Cardiac septum (tissue), 1 donor: ENCODE data around the gene COL16A1. TPM values are rescaled to one million over a fixed set of nuclear protein-coding genes. Genes with fewer than 3 reads are reported as not detected.

ENCODE experiments used
- DNase-seq: peaks from one replicate; pipeline ENCODE4 v3.0.0-alpha.2; 2020; ENCODE audit warnings: low spot score
- intact Hi-C: fragments of 100-400 bp; cut with DNase I; formaldehyde crosslinking; loops from one replicate; pipeline ENCODE4 v1.14.0; 2022
- total RNA-seq: library from RNA; stranded (reverse); fragmentation: NEBNext Ultra II Directional; extraction: Animal tissue kit (Norgen Biotek cat#: 25700); gene quantifications from one replicate; pipeline ENCODE4 v1.2.1, GENCODE V29; 2021
- donor health status: DM: no; HTN: no; CAD: no.

COL16A1 gene
- total RNA-seq, 1 donor from 2014 or later, result 45.9 TPM

DNA sequence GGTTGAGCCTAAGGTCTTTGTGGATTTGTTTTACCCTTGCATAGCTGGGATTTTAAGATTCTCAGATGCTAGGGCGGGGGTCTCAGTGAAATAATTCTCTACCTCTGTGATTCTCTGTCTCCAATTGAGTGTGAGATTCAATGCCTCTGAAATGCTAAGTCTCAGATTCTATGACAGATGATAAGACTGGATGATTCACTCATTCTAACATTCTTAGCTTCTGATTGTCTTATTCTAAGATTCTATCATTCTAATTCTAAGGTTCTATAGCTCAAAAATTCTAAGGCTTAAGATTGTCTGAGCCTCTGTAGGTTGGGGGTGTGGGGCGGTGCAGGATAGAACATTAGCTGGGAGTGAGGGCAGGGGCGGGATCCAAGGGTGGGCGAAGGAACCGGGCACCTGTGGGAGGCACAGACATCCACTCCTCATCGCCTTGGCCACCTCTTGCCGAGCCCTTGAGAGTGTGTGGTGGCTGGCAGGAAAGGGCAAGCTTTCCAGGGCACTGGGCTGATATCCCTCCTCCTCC, 30.8 kb upstream of the COL16A1 start:
- no peak for DNase-seq

DNA sequence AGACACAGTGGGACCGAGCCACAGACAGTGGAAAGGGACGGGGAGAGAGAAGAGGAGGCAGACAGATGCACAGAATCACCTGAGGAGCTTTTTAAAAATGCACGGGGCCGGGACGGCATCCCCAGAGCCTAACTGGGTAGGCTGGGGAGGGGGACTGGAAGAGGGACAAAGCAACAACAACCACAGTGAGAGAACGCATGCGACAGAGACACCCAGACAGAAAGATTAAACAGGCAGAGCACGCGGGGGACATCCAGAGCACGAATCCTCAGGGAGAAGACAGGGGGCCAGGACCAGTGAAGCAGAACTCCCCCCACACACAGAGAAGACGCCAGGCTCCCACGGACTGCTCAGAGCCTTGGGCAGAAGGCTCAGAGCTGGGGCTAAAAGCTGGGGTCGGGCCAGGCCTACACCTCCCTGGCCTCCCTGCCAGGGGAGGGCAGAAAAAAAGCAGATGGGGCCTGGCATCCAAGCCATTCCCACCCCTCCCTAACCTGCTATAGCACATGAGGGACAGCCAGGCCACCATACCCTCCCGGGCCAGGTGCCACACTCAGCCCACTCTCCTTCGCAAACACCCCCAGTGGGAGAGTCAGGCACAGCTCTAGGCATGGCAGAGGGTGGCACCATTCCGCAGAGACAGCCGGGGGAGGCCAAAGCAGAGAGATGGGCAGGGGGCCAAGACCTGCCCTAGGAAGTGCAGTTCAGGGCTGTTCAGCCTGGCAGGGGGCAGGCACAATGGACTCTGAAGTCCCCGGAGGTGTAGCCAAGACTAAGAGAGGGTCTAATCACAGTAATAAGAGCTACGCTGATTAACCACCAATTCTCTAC, 29.8 kb upstream of the COL16A1 start:
- DNase-seq, result no peak

More for the DNA sequence above, 30.8 kb upstream of the COL16A1 start:
- intact Hi-C loops, result no loop called here

DNA sequence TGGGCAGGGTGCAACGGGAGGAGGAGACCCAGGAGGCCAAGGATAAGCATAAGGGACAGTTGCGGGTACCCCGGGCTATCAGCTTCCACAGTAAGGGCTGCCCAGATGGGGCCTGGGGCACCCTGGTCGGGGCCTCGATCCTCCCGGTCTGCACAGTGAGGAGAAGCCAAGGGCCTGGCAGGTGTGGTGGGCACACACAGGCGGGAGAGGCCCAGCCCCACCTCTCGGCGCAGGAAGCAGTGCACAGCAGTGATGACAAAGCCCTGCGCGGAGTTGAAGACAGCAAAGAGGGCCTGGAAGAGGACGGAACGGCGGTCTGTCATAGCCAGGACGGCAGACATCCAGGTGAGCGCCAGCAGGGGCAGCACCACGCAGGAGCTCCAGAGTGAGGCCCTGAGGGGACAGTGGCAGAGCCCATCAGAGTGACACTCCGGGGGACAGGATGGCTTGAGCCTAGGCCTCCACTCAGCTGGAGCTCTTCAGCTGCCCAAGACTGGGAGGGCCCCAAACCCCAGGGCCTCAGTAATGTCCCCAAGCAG, 29.0 kb upstream of the COL16A1 start:
- intact Hi-C loops, result no loop called here
- no peak for DNase-seq

More for the DNA sequence above, 29.8 kb upstream of the COL16A1 start:
- intact Hi-C loops, result no loop called here

DNA sequence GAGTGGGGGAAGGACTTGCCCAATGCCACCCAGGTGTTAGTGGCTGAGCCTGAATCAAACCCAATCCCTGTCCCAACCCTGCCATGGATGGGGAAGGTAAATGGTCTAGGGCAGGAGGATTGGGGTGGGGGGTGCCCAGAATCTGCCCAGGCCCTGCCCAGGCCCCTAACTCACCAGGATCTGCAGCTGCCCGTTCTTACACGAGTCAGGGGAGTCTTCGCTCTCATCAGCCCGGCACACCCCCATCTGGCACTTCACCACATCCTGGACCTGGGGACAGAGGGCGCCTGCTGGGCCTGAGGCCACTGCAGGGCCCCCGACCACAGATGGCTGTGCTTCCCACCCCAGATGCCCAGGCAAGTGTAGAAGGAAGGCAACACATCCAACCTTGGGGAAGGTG, 28.5 kb upstream of the COL16A1 start:
- DNase-seq, result no peak
- intact Hi-C loops, result no loop called here

DNA sequence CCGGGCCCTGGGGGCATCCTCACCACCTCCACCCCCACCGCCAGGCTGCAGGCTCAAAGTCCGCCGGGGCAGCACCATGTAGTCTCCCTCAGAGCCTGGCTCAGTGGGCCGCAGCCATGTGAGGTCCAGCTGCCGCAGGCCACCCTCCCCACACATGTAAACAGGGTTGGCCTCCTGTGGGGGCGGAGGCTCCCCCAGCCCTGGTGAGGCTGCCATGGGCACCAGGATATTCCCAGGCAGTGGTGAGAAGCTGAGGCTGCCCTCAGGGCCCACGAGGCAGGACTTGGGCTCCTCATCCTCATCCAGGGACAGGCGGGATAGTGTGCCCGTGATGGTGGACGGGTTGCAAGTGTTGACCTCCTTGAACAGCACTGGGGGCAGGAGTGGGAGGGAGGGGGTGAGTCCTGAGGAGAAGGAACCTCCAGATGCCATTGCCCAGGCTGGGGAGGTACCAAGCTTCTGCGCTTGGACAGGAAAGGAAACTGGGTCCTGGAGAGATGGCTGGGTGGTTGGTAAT, 27.3 kb upstream of the COL16A1 start:
- intact Hi-C loops, result no loop called here
- no peak for DNase-seq

DNA sequence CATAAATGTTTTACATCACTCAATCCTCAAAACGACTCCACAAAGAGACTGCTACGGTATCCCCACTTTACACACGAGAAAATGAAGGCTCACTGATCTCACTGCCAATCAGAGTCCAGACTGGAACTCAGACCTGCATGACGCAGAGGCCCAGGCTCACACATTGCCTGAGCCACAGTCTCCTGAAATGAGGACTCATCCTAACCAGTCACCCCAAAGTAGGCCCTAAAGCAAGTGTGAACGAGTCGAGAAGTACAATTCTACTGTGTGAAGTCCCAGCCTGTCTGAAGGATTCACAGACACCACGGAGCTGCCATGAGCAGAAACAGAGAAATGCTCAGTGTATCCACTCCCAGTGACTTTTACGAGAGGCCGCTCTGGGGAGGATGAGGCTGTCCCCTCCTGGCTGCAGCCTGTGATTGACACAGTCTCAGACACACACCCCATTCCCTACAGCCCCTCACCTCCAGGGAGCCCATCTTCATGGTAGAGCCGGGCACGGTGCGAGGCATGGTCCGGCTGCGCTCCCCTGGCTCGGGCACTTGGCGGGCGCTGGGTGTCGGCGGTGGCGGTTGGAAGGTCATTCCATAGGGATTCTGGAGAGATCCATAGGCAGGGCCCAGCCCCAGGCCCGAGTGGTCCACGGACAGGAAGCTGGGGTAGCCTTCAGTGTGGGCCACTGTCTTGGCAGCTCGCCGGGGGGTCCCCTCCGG, 26.7 kb upstream of the COL16A1 start:
- no peak for DNase-seq
- intact Hi-C loops, result no loop called here

DNA sequence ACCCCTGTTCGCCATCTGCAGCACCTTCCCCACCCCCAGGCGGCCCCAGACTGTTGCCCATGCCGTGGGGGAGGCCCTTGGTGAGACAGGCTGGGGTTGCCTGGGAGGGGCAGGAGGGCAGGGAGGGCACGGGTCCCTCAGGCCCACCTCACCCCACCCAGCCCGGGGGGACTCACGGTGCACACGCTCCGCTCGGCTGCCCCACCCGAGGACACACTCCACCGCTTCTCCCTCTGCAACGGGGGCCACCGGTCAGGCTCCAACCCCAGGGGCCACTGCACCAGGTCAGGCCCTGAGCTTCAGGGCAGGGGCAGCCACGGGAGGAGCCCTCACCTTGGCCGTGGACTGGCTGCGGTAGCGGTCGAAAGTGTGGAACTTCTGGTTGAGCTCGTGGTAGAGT, 24.0 kb upstream of the COL16A1 start:
- no peak for DNase-seq
- intact Hi-C loops, result no loop called here

DNA sequence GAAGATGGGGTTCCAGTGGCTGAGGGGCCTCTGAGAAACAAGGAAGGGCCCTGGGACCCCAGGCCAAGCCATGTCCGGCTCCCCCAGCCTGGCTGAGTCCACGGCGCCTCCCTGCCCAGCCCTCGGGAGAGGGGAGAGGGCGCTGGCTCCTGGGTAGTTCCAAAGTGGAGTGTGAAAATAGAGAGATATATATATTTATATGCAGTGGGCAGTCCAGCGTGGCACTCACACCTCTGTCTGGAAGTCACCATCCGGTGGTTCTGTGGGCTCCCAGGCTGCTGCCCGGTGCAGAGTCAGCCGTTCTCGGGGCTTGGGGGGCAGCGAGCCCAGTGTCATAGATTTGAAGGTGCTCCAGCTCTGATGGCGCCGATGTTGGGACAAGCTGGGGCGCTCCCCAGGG, 23.4 kb upstream of the COL16A1 start:
- intact Hi-C loops, result no loop called here
- DNase-seq, result no peak

DNA sequence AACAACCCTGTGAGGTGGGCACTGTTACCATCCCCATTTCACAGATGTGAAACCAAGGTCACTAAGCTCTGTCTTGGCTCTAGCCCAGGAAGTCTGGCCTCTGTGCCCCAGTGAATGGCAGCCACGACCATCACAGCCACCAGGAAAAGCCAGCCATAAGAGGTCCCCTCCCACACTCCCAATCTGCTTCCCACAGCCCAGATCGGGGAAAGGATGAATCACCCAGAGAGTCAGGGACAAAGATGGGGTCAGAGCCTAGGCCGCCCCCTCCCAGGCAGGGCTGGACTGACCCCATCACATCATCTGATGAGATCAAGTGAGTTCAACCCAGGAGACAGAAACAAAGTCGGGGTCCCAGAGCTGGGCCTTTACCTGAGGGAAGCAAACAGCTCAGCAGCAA, 22.9 kb upstream of the COL16A1 start:
- DNase-seq, result no peak

DNA sequence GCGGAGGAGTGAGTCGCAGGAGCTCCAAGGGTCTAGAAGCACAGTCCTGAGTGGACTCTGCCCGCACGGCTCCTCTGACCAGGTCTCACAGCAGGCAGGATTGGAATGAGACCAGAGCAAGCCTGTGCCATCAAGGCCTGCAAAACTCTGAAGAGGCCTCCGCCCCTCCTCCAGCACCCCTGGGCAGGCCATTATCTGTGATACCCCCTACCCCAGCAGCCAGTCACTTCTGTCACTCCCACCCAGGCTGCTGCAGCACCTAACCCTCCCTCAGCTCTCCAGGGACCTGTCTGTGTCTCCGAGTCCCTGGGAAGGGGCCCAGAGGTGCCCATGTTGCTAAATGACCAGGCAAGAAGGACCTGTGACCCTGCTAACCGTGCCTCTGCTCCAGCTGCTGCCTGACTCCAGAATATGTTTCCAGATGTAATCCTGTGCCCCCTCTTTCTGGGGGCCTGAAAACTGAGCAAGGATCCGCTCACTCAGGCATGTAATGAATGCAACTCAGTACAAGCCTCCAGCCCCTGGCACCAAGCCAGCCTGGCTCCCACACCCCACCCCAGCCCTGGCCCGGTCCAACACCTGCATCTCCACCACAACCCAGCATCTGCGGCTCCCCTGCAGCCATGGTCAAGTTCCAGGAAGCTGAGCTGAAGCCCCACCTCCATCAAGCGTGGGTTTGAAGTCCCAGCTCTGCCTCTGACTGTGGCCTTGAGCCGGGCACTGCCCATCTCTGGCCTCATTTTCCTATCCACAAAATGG, 22.1 kb upstream of the COL16A1 start:
- DNase-seq, result no peak
- intact Hi-C loops, result no loop called here

More for the DNA sequence above, 22.9 kb upstream of the COL16A1 start:
- intact Hi-C loops, result no loop called here

DNA sequence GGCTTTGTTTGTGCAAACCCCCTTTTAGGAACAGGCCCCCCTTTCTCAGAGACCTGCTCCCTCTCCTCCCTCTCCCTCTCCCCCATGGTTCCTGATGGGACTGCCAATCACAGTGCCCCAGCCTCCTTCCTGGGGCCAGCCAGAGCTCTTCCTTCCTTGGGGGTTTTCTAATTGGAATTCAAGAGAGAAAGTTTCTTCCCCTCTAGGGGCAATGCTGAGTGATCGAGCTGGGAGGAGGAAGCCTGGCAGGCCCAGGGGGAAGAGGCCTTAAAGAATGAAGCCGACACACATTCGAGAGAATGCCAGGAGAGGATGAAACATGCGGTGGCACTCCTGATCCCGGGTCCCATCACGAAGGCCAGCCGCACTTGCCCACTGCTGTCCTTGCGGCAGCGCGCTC, 21.3 kb upstream of the COL16A1 start:
- intact Hi-C loops, result no loop called here
- no peak for DNase-seq

DNA sequence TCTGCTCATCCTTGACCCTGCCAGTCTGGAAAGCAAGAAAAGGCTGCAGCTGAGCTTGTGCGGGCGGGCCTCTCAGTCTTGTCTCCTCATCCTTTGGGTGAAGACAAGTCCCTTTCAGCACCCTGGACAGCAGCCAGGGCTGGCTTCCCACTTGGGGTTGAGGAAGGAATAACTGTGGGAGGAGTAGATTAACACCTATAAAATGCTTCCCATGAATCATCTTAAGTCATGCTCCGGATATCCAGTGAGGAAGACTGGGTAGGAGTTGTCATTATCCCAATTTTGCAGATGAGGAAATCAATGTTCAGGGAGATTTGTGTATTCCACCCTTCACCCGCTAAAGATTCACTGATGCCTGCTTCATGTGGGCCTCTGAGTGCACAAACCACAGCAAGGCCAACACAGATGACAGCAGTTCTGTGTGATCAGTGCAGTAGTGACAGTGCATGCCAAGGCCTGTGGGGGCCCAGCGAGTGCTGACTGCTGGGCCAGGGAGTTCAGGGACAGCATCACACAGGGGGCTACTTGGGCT, 20.1 kb upstream of the COL16A1 start:
- intact Hi-C loops, result no loop called here
- no peak for DNase-seq

DNA sequence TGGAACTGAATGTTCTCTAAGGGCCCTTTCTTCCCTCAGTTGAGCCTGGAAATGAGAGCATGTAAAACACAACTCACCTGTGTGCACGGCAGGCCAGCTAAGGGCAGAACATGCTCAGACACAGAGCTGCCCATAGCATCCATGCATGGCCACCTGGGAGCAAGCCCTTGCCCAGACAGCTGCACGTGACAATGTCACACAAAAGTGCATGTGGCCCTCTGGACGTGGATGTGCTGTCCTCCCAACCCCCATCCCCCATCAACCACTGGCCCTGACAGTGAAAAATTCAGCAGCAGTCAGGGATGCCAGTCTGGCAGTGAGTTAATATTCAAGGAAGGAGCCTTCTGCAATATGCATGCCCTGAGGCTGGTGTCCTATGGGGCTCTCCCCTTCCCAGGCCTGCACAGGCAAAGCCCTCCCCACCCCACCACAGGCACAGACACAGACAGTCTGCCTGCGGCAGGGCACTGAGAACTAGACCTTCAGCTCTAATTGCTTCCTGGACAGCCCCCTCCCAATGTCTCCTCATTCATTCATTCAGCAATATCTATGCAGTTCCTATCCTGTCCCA, 14.6 kb upstream of the COL16A1 start:
- no peak for DNase-seq
- intact Hi-C loops, result loop anchor here (5.0 kb wide), 1 partner anchor 219 kb away; the partner anchor contains the start of gene PTP4A2

DNA sequence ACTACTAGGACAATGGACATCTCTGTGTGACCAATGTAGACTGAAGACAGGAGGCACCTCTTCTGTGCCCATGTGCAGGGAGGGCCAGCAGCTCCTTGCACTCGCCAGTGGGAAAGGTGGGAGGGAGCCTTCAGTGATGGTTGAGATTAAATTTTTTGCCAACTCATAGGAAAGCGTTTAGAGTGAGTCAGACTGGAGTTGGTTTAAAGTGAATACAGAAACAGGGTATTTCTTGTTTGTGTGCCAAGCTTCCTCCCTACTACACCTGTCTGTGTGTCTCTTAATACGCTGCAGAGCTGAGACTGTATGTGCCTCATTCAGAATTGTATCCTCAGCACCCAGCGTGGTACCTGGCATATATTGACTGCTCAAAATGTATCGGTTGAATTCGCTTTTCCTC, 13.5 kb upstream of the COL16A1 start:
- intact Hi-C loops, result loop anchor here (5.0 kb wide), 1 partner anchor 220 kb away; the partner anchor contains the start of gene PTP4A2

DNA sequence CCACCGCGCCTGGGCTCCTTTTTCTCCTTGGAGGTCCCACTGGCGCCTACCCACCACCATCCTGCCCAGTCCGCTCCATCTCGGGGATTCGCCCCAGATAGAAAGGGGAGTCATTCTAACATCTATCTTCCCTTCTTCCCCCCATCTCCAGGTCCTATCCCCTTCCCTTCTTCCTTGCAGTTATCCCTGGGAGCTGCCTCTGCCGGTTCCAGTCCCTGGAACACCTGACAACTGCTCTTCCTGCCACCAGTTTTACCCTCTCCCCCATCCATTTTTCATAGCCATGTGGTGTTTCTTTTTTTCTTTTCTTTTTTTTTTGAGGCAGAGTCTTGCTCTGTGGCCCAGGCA, 12.0 kb upstream of the COL16A1 start:
- intact Hi-C loops, result loop anchor here (2.0 to 5.0 kb wide), 2 partner anchors 43 to 221 kb away; partner anchors contain the start of gene PTP4A2
- no peak for DNase-seq

More for the DNA sequence above, 13.5 kb upstream of the COL16A1 start:
- DNase-seq, result no peak

DNA sequence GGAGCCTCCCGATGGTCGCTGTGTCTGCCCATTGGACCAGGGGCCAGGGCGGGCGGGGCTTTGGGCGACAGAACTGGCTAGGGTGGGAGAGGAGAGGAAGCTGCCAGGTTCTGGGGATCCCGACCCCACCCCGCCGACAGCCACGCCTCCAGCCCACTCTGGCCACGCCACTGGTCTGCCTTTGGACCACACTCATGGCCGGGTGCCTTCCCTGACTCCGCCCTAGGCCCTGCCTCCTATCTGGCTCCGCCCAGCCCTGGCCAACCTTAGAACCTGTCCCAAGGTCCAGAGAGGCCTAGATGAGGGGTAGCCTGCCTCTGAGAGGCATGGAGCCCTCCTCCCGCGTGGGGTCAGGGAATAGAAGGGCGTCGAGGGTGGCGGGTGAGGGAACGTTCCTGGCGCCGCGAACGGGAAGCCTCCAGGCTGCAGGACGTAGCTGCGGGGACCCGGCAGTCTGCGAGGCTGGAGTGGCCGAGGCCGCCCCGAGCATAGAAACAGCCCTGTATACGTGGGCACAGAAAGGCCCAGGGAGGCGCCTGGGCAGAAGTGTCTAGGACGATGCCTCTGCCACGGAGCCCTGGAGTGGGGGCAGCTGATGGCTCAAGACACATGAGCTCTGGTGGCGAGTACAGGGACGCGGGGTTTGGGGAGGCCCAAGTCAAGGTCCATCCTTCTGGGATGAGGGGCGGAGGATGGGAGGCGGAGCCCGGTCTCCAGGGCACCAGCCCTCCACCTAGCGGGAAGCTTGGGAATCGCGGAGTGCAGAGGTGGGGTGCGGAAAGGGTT, 11.5 kb upstream of the COL16A1 start:
- intact Hi-C loops, result loop anchor here (2.0 to 5.0 kb wide), 2 partner anchors 42 to 222 kb away; partner anchors contain the start of gene PTP4A2
- DNase-seq, result peak; percentile 96

DNA sequence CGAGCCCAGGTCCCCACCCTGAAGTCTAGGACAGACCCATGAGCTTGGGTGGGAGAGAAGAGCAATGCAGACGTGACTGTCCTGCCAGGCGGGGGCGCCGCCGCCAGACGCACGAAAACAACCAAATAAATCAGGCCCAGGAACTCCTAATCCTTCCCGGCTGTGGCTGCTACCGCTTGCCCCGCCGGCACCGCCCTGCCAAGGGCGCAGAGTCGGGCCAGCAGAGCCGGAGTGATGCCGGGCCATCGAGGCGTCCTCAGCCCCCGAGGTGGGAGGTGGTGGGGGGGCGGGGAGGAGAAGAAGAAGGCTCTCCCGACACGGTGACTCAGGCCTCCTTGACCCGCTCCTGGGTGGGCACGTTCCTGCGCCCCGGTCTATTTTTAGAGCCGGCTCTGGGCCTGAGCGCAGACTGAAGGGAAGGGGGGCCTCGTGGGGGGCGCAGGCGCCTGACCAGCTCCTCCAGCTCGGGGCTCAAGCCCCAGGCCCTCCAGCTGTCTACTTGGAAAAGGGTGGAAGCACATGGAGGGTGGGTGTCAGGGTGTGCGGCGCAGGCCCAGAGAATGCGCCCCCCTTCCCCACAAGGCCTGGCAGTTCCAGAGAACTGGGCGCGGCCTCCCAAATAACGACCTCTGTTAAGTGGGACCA, 10.7 kb upstream of the COL16A1 start:
- intact Hi-C loops, result loop anchor here (2.0 to 5.0 kb wide), 3 partner anchors 42 to 223 kb away; partner anchors contain the start of gene PTP4A2
- peak; percentile 86 for DNase-seq
